Urothelium cell line (cell line): ENCODE data around the gene CHSY3.

Experiments
- DNase-seq: peaks from one replicate; pipeline ENCODE4 v3.0.0; 2011; ENCODE audit warnings: low spot score, mixed read lengths
- FAIRE-seq: peaks from 2 replicates; lab custom pipeline; 2011; peaks lifted over from hg19 to GRCh38; lab: Jason Lieb, UNC

CHSY3 gene

DNA sequence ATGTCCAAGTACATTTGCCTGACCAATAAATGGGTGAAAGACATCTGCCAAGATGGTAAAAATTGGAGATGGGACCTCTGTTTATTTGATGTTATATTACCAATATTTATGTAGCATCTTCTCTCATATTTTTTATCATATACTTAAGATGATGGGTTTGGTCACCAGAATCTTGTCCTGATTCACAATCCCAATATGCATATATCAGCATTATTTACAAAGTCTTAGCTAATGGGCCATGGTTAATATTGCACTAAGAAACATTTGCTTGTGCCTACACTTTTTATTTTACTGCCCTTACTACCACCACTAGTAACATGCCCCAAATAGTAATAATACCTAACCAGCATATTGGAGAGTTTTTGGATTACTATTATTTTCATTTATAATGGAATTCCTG, 116.7 kb downstream of the CHSY3 start:
- no peak for FAIRE-seq
- DNase-seq: no peak

GRCh38 chr5:130021876-130022275, 117.6 kb downstream of the CHSY3 start:
- DNase-seq: no peak
- no peak for FAIRE-seq

- no peak for FAIRE-seq
- DNase-seq: no peak
Measured at GRCh38 chr5:130023604-130024003, 119.3 kb downstream of the CHSY3 start.

- DNase-seq: no peak
- FAIRE-seq: no peak
Measured at GRCh38 chr5:130024006-130024405, 119.7 kb downstream of the CHSY3 start.

- DNase-seq (no peak), FAIRE-seq (no peak)
Measured at GRCh38 chr5:130025511-130025910, 121.2 kb downstream of the CHSY3 start.

- DNase-seq: no peak
- no peak for FAIRE-seq
Measured at GRCh38 chr5:130032807-130033206, 128.5 kb downstream of the CHSY3 start.

- no peak for DNase-seq
- FAIRE-seq: no peak
Measured at GRCh38 chr5:130034566-130035210, 130.4 kb downstream of the CHSY3 start.

GRCh38 chr5:130035388-130035787, 131.1 kb downstream of the CHSY3 start:
- FAIRE-seq: no peak
- DNase-seq: no peak

- FAIRE-seq (no peak), DNase-seq (no peak)
Measured at GRCh38 chr5:130037905-130038304, 133.6 kb downstream of the CHSY3 start.

DNA sequence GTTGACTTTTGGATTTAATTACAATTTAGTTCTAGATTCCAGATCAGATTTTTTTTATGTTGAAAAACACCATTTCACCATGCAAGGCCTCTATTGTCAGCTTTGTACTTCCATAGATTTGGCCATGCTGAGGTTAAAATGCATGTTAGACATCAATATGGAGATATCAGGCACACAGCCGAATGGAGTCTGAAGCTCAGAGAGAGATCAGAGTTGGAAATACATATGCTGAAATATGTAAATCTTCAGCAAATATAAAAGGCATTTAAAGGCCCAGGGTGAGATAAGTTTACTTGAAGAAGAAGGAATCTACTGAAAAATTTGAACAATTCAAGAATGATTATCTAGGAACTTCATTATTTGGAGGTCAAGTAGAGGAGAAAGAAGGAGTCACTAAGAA, 139.6 kb downstream of the CHSY3 start:
- FAIRE-seq: no peak
- DNase-seq: no peak

- DNase-seq: no peak
Measured at GRCh38 chr5:130045334-130045733, 141.1 kb downstream of the CHSY3 start.

GRCh38 chr5:130050585-130050984, 146.3 kb downstream of the CHSY3 start:
- no peak for FAIRE-seq

More at GRCh38 chr5:130045334-130045733, 141.1 kb downstream of the CHSY3 start:
- no peak for FAIRE-seq

DNA sequence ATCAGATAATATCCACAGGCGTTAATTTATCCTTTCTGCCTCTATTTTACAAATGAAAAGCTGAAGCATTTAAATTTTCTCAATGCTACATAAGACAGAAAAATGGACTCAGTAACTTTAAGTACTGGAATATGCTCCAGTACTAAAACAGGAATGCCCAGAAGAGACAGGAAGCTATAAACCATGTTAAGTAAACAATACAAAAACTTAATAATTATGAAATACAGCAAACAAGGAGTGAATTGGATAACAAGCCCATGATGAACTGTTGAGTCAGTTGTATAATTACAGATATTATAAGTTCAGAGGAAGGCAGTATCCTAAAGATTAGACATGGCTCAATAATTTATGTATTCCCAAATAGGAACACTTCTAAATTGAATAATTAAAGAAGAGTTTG, 148.5 kb downstream of the CHSY3 start:
- DNase-seq (no peak), FAIRE-seq (no peak)

More at GRCh38 chr5:130050585-130050984, 146.3 kb downstream of the CHSY3 start:
- DNase-seq: no peak

DNA sequence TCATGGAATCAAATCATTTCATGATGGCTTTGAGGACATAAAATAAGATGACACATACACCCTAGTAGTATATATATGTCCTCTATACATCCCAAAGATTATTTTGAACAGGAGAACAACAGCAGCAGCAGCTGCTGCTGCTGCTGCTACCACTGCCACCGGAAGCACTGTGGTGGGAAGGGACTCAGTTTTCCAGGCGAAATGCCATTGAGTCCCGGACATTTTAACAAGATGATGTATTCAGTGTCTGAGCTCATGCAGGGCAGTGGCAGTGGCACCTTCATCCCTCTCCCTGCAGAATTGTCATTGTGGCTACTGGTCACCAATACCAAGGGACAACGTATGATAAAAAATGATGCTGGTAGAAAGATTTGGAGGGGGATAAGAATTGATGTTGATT, 151.3 kb downstream of the CHSY3 start:
- FAIRE-seq (no peak), DNase-seq (peak; percentile 4)

DNA sequence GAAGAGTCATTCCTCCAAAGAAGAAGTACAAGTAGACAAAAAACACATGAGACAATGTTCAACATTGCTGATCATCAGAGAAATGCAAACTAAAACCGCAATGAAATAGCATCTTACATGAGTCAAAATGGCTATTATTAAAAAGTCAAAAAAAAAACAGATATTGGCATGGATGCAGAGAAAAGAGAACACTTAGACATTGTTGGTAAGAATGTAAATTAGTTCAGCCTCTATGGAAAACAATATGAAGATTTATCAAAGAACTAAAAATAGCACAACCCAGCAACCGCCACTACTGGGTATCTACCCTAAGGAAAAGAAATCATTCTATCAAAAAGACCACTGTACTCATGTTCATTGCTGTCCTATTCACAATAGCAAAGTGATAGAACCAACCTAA, 157.5 kb downstream of the CHSY3 start:
- DNase-seq (no peak), FAIRE-seq (no peak)

GRCh38 chr5:130063603-130064002, 159.3 kb downstream of the CHSY3 start:
- FAIRE-seq (no peak), DNase-seq (no peak)

GRCh38 chr5:130064484-130064883, 160.2 kb downstream of the CHSY3 start:
- no peak for FAIRE-seq

GRCh38 chr5:130065617-130066016, 161.4 kb downstream of the CHSY3 start:
- DNase-seq (no peak), FAIRE-seq (no peak)

More at GRCh38 chr5:130064484-130064883, 160.2 kb downstream of the CHSY3 start:
- DNase-seq: no peak

- FAIRE-seq (no peak), DNase-seq (no peak)
Measured at GRCh38 chr5:130066644-130067043, 162.4 kb downstream of the CHSY3 start.

DNA sequence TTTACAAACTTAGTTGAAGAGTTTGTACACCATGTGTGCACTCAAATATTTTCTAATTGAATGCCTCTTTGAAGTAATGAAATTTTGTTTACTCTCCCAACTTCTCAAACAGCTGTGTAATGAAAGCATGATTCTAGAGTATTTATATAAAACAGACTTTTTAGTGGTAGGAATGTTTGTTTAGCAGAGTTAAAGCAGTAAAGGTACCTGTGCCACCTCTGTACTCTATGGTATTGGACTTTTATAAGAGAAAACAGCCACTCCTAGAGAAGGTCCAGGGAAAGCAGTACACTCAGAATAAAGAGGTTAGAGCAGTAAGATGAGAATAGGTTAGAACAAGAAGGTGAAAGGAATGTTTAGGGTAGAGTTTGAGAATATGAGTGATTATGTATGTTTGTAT, 163.1 kb downstream of the CHSY3 start:
- FAIRE-seq (no peak), DNase-seq (no peak)

DNA sequence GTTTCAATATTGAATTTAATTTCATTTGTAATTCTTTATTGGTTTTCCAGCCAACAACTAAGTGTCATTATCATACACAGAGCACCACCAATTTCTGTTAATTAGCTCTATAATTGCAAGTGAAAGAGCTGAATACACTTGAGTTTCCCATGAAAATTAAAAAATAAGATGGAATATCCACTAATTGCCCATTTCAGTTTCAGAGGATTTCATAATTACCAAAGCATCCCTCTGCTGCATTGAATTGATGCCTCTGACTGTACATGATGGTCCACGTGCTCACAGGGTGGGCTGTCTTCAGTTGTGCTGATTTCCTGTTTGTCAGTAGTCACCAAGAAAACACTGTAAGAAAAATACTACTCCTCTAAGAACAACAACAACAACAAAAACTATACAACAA, 163.8 kb downstream of the CHSY3 start:
- no peak for FAIRE-seq
- no peak for DNase-seq

GRCh38 chr5:130068988-130069387, 164.7 kb downstream of the CHSY3 start:
- DNase-seq (no peak), FAIRE-seq (no peak)

DNA sequence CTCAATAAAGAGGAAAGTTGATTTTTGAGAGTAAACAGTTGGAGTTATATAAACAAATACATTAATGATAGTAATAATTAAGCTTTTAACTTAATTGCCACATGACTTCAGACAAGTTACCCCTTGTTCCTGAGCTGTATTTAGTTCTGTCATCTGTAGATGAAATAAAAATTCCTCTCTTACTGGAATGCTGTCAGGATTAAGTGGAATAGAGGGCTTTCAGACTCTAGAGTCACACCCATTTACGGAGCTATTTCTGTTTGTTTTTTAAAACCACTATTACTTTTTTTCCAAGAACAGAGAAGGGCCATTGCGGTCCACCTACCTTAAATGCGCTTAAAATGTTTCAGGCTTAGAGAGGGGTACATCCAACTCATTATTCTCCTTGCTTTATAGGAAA, 170.6 kb downstream of the CHSY3 start:
- DNase-seq (no peak), FAIRE-seq (no peak)
